ENCODE measurements around the gene KNTC1. TPM values are rescaled to one million over a fixed set of nuclear protein-coding genes. Genes with fewer than 3 reads are reported as not detected.
A peak's percentile ranks its signal among the peaks of the same experiment; 100 is the strongest.

The KNTC1 gene
- total RNA-seq, 2 experiments from 2014 or later: 170 to 195 TPM

DNA sequence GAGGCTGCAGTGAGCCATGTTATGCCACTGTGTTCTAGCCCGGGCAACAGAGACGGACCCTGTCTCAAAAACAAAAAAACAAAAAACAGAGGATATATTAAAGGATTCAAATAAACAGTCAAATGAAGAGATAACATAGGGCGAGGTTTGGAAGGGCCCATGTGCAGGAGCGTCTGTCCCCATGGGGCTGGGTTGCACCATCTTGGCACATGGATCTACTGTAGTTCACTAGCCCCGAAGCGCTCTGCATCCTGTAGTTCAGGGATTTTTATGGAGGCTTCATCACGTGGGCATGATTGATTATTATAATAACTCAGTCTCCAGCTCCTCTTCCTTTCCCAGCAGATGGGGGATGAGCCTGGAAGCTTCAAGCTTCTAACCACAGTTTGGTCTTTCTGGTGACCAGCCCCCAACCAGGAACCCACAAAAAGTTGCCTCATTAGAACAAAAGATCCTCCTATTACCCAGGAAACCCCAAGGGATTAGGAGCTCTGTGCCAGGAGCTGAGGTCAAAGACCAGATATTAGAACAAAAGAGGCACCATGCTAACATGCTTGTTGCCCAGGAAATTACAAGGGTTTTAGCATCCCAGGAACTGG lies 116.3 kb downstream of the KNTC1 start:
- H3K9me3 ChIP-seq (ENCODE audit: low read length): no peaks in the 10 kb centered on the region
- ChIA-PET POLR2A (no interaction called here), CTCF (ENCODE audit: unreplicated experiment) (no interaction called here)
- no peak overlapping the region for H2AFZ ChIP-seq (ENCODE audit: low read length)
- DNase-seq (ENCODE audit: low spot score): no peak
- H3K4me3 ChIP-seq (ENCODE audit: low read depth, low read length, poor library complexity, severe bottlenecking): no peak overlapping the region
- H3K79me2 ChIP-seq (ENCODE audit: insufficient read depth, low read depth, low read length): no peaks in the 10 kb centered on the region
- no TSS peak for BruUV-seq (replicated peaks)
- TF ChIP-seq CTCF (conservative IDR thresholded peaks at IDR 0.05; ENCODE audit: low read length): no peak
- TF ChIP-seq EZH2phosphoT487 (IDR thresholded peaks at IDR 0.05; ENCODE audit: borderline replicate concordance, low read depth, low read length): no peak
- no peaks in the 10 kb centered on the region for H3K36me3 ChIP-seq (ENCODE audit: insufficient read depth, low read length)
- intact Hi-C loops (cut with micrococcal nuclease; ENCODE audit: unreplicated experiment): no loop called here
- H3K4me1 ChIP-seq (ENCODE audit: insufficient read depth, low read length, poor library complexity, severe bottlenecking): peaks cover 12% of the 10 kb centered on the region
- no peak overlapping the region for H3K4me2 ChIP-seq (ENCODE audit: low read length)
- no peaks in the 10 kb centered on the region for H4K20me1 ChIP-seq (ENCODE audit: insufficient read depth, low read length)
- H3K9me2 ChIP-seq (ENCODE audit: insufficient read depth, low read length): no peaks in the 10 kb centered on the region
- no peak overlapping the region for H3K27ac ChIP-seq (ENCODE audit: low read depth, low read length, poor library complexity, severe bottlenecking)

DNA sequence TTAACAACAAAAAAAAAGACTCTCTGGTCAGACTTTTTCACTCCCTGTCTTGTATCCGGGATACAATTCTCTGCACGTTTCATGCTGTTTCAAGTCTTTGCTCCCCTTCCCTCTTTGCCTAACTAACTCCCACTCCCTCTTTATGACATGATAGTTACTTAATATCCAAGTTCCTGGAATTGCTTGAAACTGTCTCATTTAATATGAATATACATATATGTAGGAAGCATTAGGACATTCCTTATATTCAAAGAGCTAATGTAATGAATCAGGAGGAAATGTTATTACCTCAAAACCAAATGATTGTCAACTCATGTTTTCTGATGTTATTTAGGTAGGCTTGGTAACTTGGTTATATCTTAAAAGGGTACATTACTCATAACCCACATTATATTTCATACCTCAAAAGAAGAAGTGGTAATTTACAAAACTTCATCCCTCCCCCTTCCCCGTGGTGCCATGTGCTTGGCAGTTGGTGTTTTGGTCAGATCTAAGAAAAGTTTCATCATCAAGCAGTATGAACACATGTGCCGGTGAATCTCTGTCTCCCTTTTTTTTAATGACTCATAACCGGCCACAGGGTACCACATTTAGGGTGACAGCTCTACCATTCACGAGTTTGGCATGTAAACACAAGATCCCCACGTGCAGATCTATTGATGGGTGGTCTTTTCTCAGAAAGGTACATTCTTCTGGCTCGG lies 119.6 kb downstream of the KNTC1 start:
- POLR2A ChIA-PET: interaction anchor here (1.2 kb wide), 1 partner anchor 112 kb away, joined by 4 read pairs; no protein-coding TSS in a partner anchor
- no peak overlapping the region for H3K4me2 ChIP-seq (ENCODE audit: low read length)

More for the DNA sequence above, 119.6 kb downstream of the KNTC1 start:
- Histone ChIP-seq H2AFZ (ENCODE audit: low read length) (no peak overlapping the region), H3K36me3 (ENCODE audit: insufficient read depth, low read length) (no peaks in the 10 kb centered on the region), H4K20me1 (ENCODE audit: insufficient read depth, low read length) (no peaks in the 10 kb centered on the region), H3K4me1 (ENCODE audit: insufficient read depth, low read length, poor library complexity, severe bottlenecking) (peaks cover 7% of the 10 kb centered on the region), H3K9me3 (ENCODE audit: low read length) (no peaks in the 10 kb centered on the region), H3K79me2 (ENCODE audit: insufficient read depth, low read depth, low read length) (no peaks in the 10 kb centered on the region), H3K27ac (ENCODE audit: low read depth, low read length, poor library complexity, severe bottlenecking) (no peak overlapping the region), H3K9me2 (ENCODE audit: insufficient read depth, low read length) (no peaks in the 10 kb centered on the region), H3K4me3 (ENCODE audit: low read depth, low read length, poor library complexity, severe bottlenecking) (no peak overlapping the region)
- intact Hi-C loops (cut with micrococcal nuclease; ENCODE audit: unreplicated experiment): no loop called here
- no TSS peak for BruUV-seq (replicated peaks)
- CTCF ChIA-PET (ENCODE audit: unreplicated experiment): no interaction called here
- TF ChIP-seq CTCF (conservative IDR thresholded peaks at IDR 0.05; ENCODE audit: low read length) (no peak), EZH2phosphoT487 (IDR thresholded peaks at IDR 0.05; ENCODE audit: borderline replicate concordance, low read depth, low read length) (no peak)
- DNase-seq (ENCODE audit: low spot score): peak; percentile 27
